ENCODE data around the gene CACNA2D2.
A peak's percentile ranks its signal among the peaks of the same experiment; 100 is the strongest.

Gene CACNA2D2

GRCh38 chr3:50341996-50342650 is 161.3 kb downstream of the CACNA2D2 start:
- no peak overlapping the region for H3K4me3 ChIP-seq (ENCODE audit: low read length)
- TF ChIP-seq CTCF (conservative IDR thresholded peaks at IDR 0.05; ENCODE audit: low read length): no peak
- no peak for DNase-seq (ENCODE audit: low read depth)

- TF ChIP-seq CTCF (conservative IDR thresholded peaks at IDR 0.05; ENCODE audit: low read length): no peak
- peak overlapping the region; percentile 70 for H3K4me3 ChIP-seq (ENCODE audit: low read length)
- no peak for DNase-seq (ENCODE audit: low read depth)
Measured at GRCh38 chr3:50341537-50341936, 161.9 kb downstream of the CACNA2D2 start.

GRCh38 chr3:50340448-50341329 is 162.7 kb downstream of the CACNA2D2 start, which contains the start of gene RASSF1:
Gene RASSF1, minus strand, starts transcription at chr3:50340836. Its CDS starts 31 bp downstream, at chr3:50340805.
- TF ChIP-seq CTCF (conservative IDR thresholded peaks at IDR 0.05; ENCODE audit: low read length): no peak
- DNase-seq (ENCODE audit: low read depth): peak; percentile 57
- peak within 1 kb of the TSS; percentile 70 for H3K4me3 ChIP-seq (ENCODE audit: low read length)

GRCh38 chr3:50340147-50340447 is 163.3 kb downstream of the CACNA2D2 start:
- no peak for TF ChIP-seq CTCF (conservative IDR thresholded peaks at IDR 0.05; ENCODE audit: low read length)
- DNase-seq (ENCODE audit: low read depth): no peak
- H3K4me3 ChIP-seq (ENCODE audit: low read length): peak overlapping the region; percentile 70

GRCh38 chr3:50339485-50340146 is 163.8 kb downstream of the CACNA2D2 start:
- H3K4me3 ChIP-seq (ENCODE audit: low read length): peak overlapping the region; percentile 70
- no peak for TF ChIP-seq CTCF (conservative IDR thresholded peaks at IDR 0.05; ENCODE audit: low read length)
- DNase-seq (ENCODE audit: low read depth): peak; percentile 70

GRCh38 chr3:50338965-50339364 is 164.5 kb downstream of the CACNA2D2 start:
- peak overlapping the region; percentile 26 for H3K4me3 ChIP-seq (ENCODE audit: low read length)
- no peak for DNase-seq (ENCODE audit: low read depth)
- TF ChIP-seq CTCF (conservative IDR thresholded peaks at IDR 0.05; ENCODE audit: low read length): no peak

All from AG10803 (cell line).